Measurements from ENCODE around the gene EFL1.
"Not testable (repeated sequence)": the region's sequence is repeated elsewhere in the genome, so short reads cannot be mapped to it uniquely, and the experiment has no call there.

- TF ChIP-seq, protein P1, sequence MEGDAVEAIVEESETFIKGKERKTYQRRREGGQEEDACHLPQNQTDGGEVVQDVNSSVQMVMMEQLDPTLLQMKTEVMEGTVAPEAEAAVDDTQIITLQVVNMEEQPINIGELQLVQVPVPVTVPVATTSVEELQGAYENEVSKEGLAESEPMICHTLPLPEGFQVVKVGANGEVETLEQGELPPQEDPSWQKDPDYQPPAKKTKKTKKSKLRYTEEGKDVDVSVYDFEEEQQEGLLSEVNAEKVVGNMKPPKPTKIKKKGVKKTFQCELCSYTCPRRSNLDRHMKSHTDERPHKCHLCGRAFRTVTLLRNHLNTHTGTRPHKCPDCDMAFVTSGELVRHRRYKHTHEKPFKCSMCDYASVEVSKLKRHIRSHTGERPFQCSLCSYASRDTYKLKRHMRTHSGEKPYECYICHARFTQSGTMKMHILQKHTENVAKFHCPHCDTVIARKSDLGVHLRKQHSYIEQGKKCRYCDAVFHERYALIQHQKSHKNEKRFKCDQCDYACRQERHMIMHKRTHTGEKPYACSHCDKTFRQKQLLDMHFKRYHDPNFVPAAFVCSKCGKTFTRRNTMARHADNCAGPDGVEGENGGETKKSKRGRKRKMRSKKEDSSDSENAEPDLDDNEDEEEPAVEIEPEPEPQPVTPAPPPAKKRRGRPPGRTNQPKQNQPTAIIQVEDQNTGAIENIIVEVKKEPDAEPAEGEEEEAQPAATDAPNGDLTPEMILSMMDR (IDR thresholded peaks at IDR 0.05) = not testable (repeated sequence)
- TF ChIP-seq POLR2A, POLR2AphosphoS5, EP300 (IDR thresholded peaks at IDR 0.05): not testable (repeated sequence)
Observed at GRCh38 chr15:82193435-82193834, 69.1 kb downstream of the EFL1 start.
